B cell (primary cell): Measurements from ENCODE around the gene ANAPC15. TPM values are rescaled to one million over a fixed set of nuclear protein-coding genes. Genes with fewer than 3 reads are reported as not detected.

Experiments used
- ATAC-seq: fragments of 200-7000 bp; cut with Tn5 transposase; one replicate; pipeline ENCODE4 v1.10.0; 2021; ENCODE audit warnings: low read depth, mild to moderate bottlenecking, moderate number of reproducible peaks, moderate library complexity
- CTCF ChIA-PET: fragments of 350-600 bp; sonication (Branson Sonifier 250); formaldehyde crosslinking; loops from one replicate; lab custom pipeline; 2021; ENCODE audit warnings: antibody characterized with exemption, inconsistent platforms; lab: Charles Lee
- POLR2A ChIA-PET: fragments of 350-600 bp; sonication (Branson Sonifier 250); formaldehyde crosslinking; loops from one replicate; lab custom pipeline; 2021; ENCODE audit warnings: antibody characterized with exemption; lab: Charles Lee
- DNase-seq: peaks from one replicate; pipeline ENCODE4 v3.0.0; 2013
- H2AFZ ChIP-seq: 2 replicates; pipeline ENCODE4 v1.6.1; 2012; ENCODE audit warnings: mild to moderate bottlenecking, low read depth, low read length; ENCODE audit not compliant: insufficient read depth, poor library complexity, severe bottlenecking
- H3K27ac ChIP-seq, 2 donors: 1 replicate in 1 of 2; 2 replicates in 1 of 2; pipeline ENCODE4 v1.5.1; 2012 to 2013; ENCODE audit warnings: low read length in 2 of 2, mild to moderate bottlenecking in 2 of 2, moderate library complexity in 1 of 2
- H3K27me3 ChIP-seq, 4 experiments: fragments of 200-600 bp in 1 of 4; sonication (generic) in 1 of 4; replicated peaks in 1 of 4; 1 replicate in 2 of 4; 2 replicates in 2 of 4; pipeline versions ENCODE4 v1.6.1 to v1.7.0; 2013 to 2016; ENCODE audit warnings: low read length in 3 of 4, mild to moderate bottlenecking in 2 of 4, mixed read lengths in 1 of 4, moderate library complexity in 1 of 4; ENCODE audit not compliant: insufficient read depth in 4 of 4, control insufficient read depth in 3 of 4; ENCODE audit errors: control extremely low read depth in 1 of 4
- H3K36me3 ChIP-seq, 2 experiments: replicated peaks in 1 of 2; 1 replicate in 1 of 2; 2 replicates in 1 of 2; pipeline versions ENCODE4 v1.6.1 to v1.7.1; 2013; ENCODE audit warnings: low read length in 1 of 2; ENCODE audit not compliant: insufficient read depth in 2 of 2, control insufficient read depth in 1 of 2; ENCODE audit errors: control extremely low read depth in 1 of 2, extremely low read depth in 1 of 2
- H3K4me1 ChIP-seq, 2 donors: fragments of 200-600 bp in 1 of 2; sonication (generic) in 1 of 2; 1 replicate in 1 of 2; 2 replicates in 1 of 2; pipeline versions ENCODE4 v1.5.1 to v1.6.1; 2013 to 2017; ENCODE audit warnings: low read length in 2 of 2; ENCODE audit not compliant: control insufficient read depth in 2 of 2, insufficient read depth in 2 of 2
- H3K4me2 ChIP-seq: replicated peaks from 2 replicates; pipeline ENCODE3; 2012; ENCODE audit warnings: mild to moderate bottlenecking, low read depth, low read length; ENCODE audit not compliant: poor library complexity, severe bottlenecking
- H3K4me3 ChIP-seq, 5 experiments: fragments of 200-600 bp in 1 of 5; sonication (generic) in 1 of 5; 1 replicate in 3 of 5; 2 replicates in 2 of 5; pipeline versions ENCODE4 v1.5.1 to v1.7.0; 2011 to 2016; ENCODE audit warnings: low read length in 4 of 5, mild to moderate bottlenecking in 4 of 5, low read depth in 2 of 5, control low read depth in 1 of 5, moderate library complexity in 1 of 5; ENCODE audit not compliant: insufficient read depth in 1 of 5; ENCODE audit errors: control extremely low read depth in 1 of 5, extremely low read depth in 1 of 5
- H3K79me2 ChIP-seq: fragments of 200-600 bp; sonication (generic); one replicate; pipeline ENCODE4 v1.6.0; 2016; ENCODE audit warnings: low read length; ENCODE audit not compliant: control insufficient read depth, insufficient read depth
- H3K9ac ChIP-seq: fragments of 200-600 bp; sonication (generic); 2 replicates; pipeline ENCODE4 v1.6.1; 2017; ENCODE audit warnings: mild to moderate bottlenecking, low read length, moderate library complexity
- H3K9me3 ChIP-seq, 3 donors: one replicate each; pipeline versions ENCODE4 v1.6.1 to v1.7.1; 2013; ENCODE audit warnings: low read length in 2 of 3; ENCODE audit not compliant: control insufficient read depth in 2 of 3, insufficient read depth in 1 of 3; ENCODE audit errors: control extremely low read depth in 1 of 3
- H4K20me1 ChIP-seq: 2 replicates; pipeline ENCODE4 v1.6.0; 2012; ENCODE audit warnings: mild to moderate bottlenecking, low read length; ENCODE audit not compliant: insufficient read depth, control insufficient read depth, poor library complexity, severe bottlenecking
- H3K27ac Mint-ChIP-seq: one replicate; pipeline ENCODE4 v1.8.0; 2021; ENCODE audit warnings: mixed read lengths
- H3K27me3 Mint-ChIP-seq: one replicate; pipeline ENCODE4 v1.8.0; 2021; ENCODE audit warnings: mixed read lengths
- H3K4me1 Mint-ChIP-seq: one replicate; pipeline ENCODE4 v1.8.0; 2021; ENCODE audit warnings: mixed read lengths
- H3K4me3 Mint-ChIP-seq: one replicate; pipeline ENCODE4 v1.8.0; 2021; ENCODE audit warnings: mixed read lengths
- H3K9me3 Mint-ChIP-seq: one replicate; pipeline ENCODE4 v1.8.0; 2022; ENCODE audit warnings: mixed read lengths; ENCODE audit not compliant: insufficient read depth
- CTCF ChIP-seq: fragments of 200-600 bp; IDR thresholded peaks from one replicate; pipeline ENCODE4 v1.8.0; 2022; ENCODE audit warnings: antibody characterized with exemption, mild to moderate bottlenecking
- EZH2 ChIP-seq: IDR thresholded peaks from 2 replicates; pipeline ENCODE4 v1.6.1; 2012; ENCODE audit warnings: borderline replicate concordance, low read depth, mild to moderate bottlenecking, moderate library complexity, low read length; ENCODE audit not compliant: insufficient read depth, poor library complexity, severe bottlenecking
- WGBS: methylation state at CpG from one replicate; pipeline ENCODE4 v1.1.5; 2013; ENCODE audit warnings: missing lambda C conversion rate; ENCODE audit not compliant: insufficient coverage; 5-methylcytosine and 5-hydroxymethylcytosine counted together
- intact Hi-C: fragments of 100-400 bp; cut with micrococcal nuclease; formaldehyde crosslinking; loops from one replicate; pipeline ENCODE4 v1.10.0; 2022
- polyA plus RNA-seq: library from polyadenylated mRNA; depleted of rRNA; stranded (reverse); fragments of >200 nt; gene quantifications from 2 replicates; pipeline ENCODE4 v1.2.3, GENCODE V29; 2012
- total RNA-seq, 2 donors: library from RNA; stranded (reverse); fragments of 120-200 nt in 1 of 2; gene quantifications; 1 replicate in 1 of 2; 2 replicates in 1 of 2; pipeline versions ENCODE4 v1.2.3 to v1.2.4, GENCODE V29; 2013 to 2022

The ANAPC15 gene
- total and polyA plus RNA-seq, 2 donors (not counting 1 experiment from before 2014, with no cell fraction given) = 27.1 to 27.7 TPM

DNA sequence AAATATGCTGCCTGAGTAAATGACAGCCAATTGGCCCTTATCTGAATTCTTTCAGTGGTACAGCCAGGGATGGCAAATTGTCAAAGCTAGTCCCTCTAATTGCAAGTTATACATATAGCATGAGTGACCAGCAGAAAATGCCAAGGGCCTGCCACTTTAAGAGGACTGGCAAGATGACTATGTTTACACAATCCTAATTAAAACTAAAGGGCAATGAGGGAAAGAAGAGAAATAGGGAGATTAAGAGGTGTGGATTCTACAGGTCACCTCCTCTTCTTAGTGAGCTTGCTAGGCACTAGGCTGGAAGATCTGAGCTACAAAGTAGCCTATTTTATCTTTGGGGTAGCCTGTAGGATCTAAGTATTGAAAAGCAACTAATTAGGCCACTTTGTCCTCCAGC, 45.6 kb downstream of the ANAPC15 start:
- Histone ChIP-seq H3K9ac (no peak overlapping the region), H3K27me3 (no peaks in the 10 kb centered on the region), H3K4me3 (no peak overlapping the region), H3K4me2 (no peak overlapping the region), H2AFZ (no peak overlapping the region), H3K9me3 (no peaks in the 10 kb centered on the region), H4K20me1 (no peaks in the 10 kb centered on the region), H3K36me3 (peaks cover 0 to 3% of the 10 kb centered on the region in 2 experiments), H3K79me2 (peaks cover 34% of the 10 kb centered on the region), H3K27ac (no peak overlapping the region), H3K4me1 (peaks cover 15 to 22% of the 10 kb centered on the region in 2 donors)
- no peak for DNase-seq
- Mint-ChIP-seq H3K27ac (no peak overlapping the region), H3K9me3 (no peaks in the 10 kb centered on the region), H3K4me1 (peaks cover 16% of the 10 kb centered on the region), H3K27me3 (no peaks in the 10 kb centered on the region), H3K4me3 (no peak overlapping the region)
- ChIA-PET POLR2A (no interaction called here), CTCF (interaction anchor here (1.5 kb wide), 1 partner anchor 24 kb away, joined by 4 read pairs; no protein-coding TSS in a partner anchor)
- intact Hi-C loops = no loop called here
- TF ChIP-seq EZH2 (no peak), CTCF (no peak)
- ATAC-seq = no peak

- Histone ChIP-seq H4K20me1 (no peaks in the 10 kb centered on the region), H3K4me3 (peak overlapping the region in 3 of 5 experiments; percentile 7 to 49 (median 22)), H2AFZ (peak overlapping the region; percentile 57), H3K4me1 (peaks cover 7 to 10% of the 10 kb centered on the region in 2 donors), H3K36me3 (peaks cover 0 to 3% of the 10 kb centered on the region in 2 experiments), H3K9ac (peak overlapping the region; percentile 40), H3K9me3 (no peaks in the 10 kb centered on the region), H3K79me2 (peaks cover 19% of the 10 kb centered on the region), H3K27me3 (no peaks in the 10 kb centered on the region), H3K27ac (peak overlapping the region; percentile 47 to 62), H3K4me2 (peak overlapping the region; percentile 62)
- POLR2A ChIA-PET = interaction anchor here (0.6 kb wide), 1 partner anchor 22 kb away, joined by 4 read pairs; no protein-coding TSS in a partner anchor
- ATAC-seq (no peak), DNase-seq (peak; percentile 63)
- no peaks in the 10 kb centered on the region for H3K9me3 Mint-ChIP-seq
- CTCF ChIA-PET = interaction anchor here (0.7 to 2.1 kb wide), 9 partner anchors 10 to 83 kb away, joined by 3 to 8 read pairs (median 3); no protein-coding TSS in a partner anchor
- H3K4me1 Mint-ChIP-seq = peaks cover 7% of the 10 kb centered on the region
- H3K27ac Mint-ChIP-seq = peak overlapping the region; percentile 78
- TF ChIP-seq CTCF (no peak), EZH2 (no peak)
- no peaks in the 10 kb centered on the region for H3K27me3 Mint-ChIP-seq
- intact Hi-C loops = no loop called here
- WGBS = 69% methylated on average over 2 of the region's 5 CpGs
- peak overlapping the region; percentile 9 for H3K4me3 Mint-ChIP-seq
Observed at GRCh38 chr11:72061739-72062396, 50.6 kb downstream of the ANAPC15 start.
